GM19463 (cell line): ENCODE results near the gene MED12.
"Not testable (repeated sequence)": the region's sequence is repeated elsewhere in the genome, so short reads cannot be mapped to it uniquely, and the experiment has no call there.

Experiments
- ATAC-seq: cut with Tn5 transposase; IDR thresholded peaks from one replicate; pipeline ENCODE4 v1.9.1; 2021; ENCODE audit warnings: mild to moderate bottlenecking, moderate library complexity; ENCODE audit not compliant: unreplicated experiment

Gene MED12

DNA sequence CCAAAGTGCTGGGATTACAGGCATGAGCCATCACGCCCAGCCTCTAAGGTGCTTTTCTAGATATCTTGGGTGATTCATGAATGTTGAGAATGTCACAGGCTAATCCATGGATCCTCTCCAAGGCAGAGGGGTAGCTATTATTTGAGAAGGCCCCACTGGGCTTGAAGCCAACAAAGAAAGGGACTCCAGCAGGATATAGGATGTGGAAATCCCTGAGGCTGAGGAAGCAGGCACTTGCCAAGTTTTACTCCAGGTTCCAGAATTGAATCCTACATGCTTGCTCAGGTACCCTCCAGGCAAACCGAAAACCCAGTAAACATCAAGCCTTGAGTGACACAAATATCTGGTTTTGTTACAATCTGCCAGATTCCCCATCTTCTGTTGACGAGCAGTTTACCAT is 42.1 kb downstream of the MED12 start:
- no peak for ATAC-seq

DNA sequence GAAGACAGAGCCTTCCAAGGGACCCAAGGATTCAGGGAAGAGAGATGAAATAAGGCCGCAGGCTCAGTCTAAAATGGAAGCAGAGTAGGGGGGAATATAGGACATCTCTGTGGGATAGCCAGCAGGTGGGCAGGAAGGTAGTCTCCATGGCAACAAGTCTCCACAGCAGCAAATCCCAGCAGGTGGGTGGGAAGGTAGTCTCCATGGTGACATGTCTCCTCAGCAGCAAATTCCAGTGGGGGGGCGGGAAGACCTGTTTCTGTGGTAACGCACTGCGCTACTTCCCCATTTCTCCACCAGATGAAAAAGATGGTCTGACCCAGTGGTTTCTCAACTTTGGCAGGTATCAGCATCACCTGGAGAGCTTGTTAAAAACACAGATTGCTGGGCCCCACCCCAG is 44.6 kb downstream of the MED12 start:
- no peak for ATAC-seq

- ATAC-seq, result no peak
These were observed 45.7 kb downstream of the MED12 start for GRCh38 chrX:71164071-71164470.

- ATAC-seq, result no peak
These were observed 48.1 kb downstream of the MED12 start for GRCh38 chrX:71166461-71166860.

GRCh38 chrX:71167031-71167781 is 48.8 kb downstream of the MED12 start:
- ATAC-seq, result no peak

GRCh38 chrX:71168134-71168533 is 49.7 kb downstream of the MED12 start:
- no peak for ATAC-seq

GRCh38 chrX:71169586-71169985 is 51.2 kb downstream of the MED12 start:
- no peak for ATAC-seq

- ATAC-seq, result no peak
These were observed 52.3 kb downstream of the MED12 start for GRCh38 chrX:71170660-71171059.

- no peak for ATAC-seq
These were observed 52.9 kb downstream of the MED12 start for GRCh38 chrX:71171110-71171801.

GRCh38 chrX:71173440-71173839 is 55.0 kb downstream of the MED12 start:
- no peak for ATAC-seq

- no peak for ATAC-seq
These were observed 56.4 kb downstream of the MED12 start for GRCh38 chrX:71174795-71175194.

- ATAC-seq, result no peak
These were observed 57.1 kb downstream of the MED12 start for GRCh38 chrX:71175531-71175930.

GRCh38 chrX:71177327-71177726 is 58.9 kb downstream of the MED12 start:
- no peak for ATAC-seq

GRCh38 chrX:71178908-71179307 is 60.5 kb downstream of the MED12 start:
- ATAC-seq, result peak; percentile 33

GRCh38 chrX:71180579-71181265 is 62.3 kb downstream of the MED12 start:
- not testable (repeated sequence) for ATAC-seq

DNA sequence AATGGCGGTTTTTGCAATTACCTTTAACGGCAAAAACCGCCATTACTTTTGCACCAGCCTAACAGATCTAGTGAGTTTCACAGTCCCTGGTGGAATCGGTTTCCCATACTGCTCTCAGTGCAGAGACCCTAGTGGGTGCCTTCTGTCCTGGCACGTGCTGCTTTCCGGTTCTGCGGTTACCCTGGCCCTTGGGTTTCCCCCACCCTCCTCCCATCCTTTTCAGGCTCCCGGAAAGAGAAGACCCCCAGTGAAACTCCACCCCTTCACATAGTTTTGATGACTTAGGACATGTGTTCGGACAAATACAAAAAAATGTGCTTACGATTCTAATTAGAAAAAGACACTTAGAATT is 63.1 kb downstream of the MED12 start:
- ATAC-seq, result peak; percentile 48

GRCh38 chrX:71181910-71182799 is 63.8 kb downstream of the MED12 start:
- peak; percentile 87 for ATAC-seq

GRCh38 chrX:71182871-71183270 is 64.5 kb downstream of the MED12 start:
- ATAC-seq, result no peak

DNA sequence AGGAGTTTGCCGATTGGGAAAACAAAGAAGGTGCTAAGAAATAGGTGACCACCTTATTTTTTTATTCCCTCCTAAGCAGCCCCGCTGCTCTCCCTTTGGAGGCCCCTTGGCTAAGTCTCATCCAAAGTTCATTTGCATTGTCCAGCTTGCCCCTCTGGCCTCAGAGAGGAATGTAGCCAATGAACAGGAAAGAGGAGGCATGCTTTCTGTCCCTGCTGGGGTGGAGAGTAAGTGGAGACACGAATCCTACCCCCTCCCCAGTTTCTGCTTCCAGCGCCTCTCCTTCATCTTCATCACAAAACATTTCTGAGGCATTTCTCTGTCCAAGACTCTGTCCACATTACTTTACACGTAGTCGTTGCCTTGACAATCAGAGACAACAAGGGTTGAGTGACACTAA is 64.9 kb downstream of the MED12 start:
- ATAC-seq, result no peak

DNA sequence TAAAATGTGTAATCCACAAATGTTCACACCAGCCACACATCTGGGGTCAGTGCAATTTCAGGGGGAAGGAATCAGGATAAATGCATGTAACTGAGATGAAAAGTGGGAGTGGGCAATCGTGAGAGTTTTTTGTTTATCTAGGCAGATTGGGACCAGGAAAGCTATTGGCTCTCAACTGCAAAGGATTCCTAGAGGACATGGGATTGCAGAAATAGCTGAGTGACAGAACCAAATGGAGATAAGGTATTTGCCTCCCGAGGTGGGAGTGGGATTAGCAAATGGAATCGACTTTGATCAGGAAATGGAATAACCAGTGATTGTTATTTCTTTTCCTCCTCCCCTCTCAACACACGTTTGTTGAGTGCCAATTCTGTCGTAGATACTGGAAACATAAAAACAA is 65.7 kb downstream of the MED12 start:
- no peak for ATAC-seq
